Stomach (tissue), 4 donors: ENCODE measurements around the gene PPP1R14C.

Experiments
- EP300 ChIP-seq: sonication (generic); formaldehyde crosslinking; IDR thresholded peaks from one replicate; pipeline ENCODE4 v1.6.1; 2017; ENCODE audit warnings: antibody characterized with exemption
- POLR2A ChIP-seq, 4 donors: fragments of 450-650 bp; IDR thresholded peaks; one replicate each; pipeline ENCODE4 v1.6.1; 2016; ENCODE audit warnings: antibody characterized with exemption in 4 of 4, control low read depth in 2 of 4, mild to moderate bottlenecking in 1 of 4, moderate library complexity in 1 of 4
- TF ChIP-seq, protein P1 (sequence below), 7 experiments: fragments of 450-650 bp in 4 of 7; fragments of 200-600 bp in 3 of 7; sonication (generic) in 3 of 7; IDR thresholded peaks; one replicate each; pipeline ENCODE4 v1.5.1; 2016 to 2019; ENCODE audit warnings: antibody characterized with exemption in 7 of 7, control low read depth in 2 of 7, mild to moderate bottlenecking in 1 of 7

DNA sequence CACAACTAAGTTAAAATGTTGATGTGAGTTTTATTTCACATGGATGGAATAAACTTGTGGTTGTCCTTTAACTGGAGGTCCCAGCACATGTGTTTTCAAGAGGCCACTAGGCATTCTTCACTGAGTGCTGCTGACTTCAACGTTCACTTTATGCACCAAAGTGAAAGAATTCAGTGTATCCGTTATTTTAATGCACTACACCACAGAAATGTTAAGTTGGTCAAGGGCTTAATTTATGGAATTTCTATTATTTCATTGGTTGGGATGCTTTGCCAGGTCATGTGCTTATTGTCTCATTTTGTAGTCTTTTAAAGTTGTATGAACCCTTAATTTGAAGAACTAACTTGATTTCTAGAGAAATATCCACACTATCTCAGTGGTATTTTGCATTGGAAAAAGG lies 106.4 kb downstream of the PPP1R14C start:
- TF ChIP-seq POLR2A (IDR thresholded peaks at IDR 0.05) (no peak), EP300 (no peak)
- TF ChIP-seq, protein P1, sequence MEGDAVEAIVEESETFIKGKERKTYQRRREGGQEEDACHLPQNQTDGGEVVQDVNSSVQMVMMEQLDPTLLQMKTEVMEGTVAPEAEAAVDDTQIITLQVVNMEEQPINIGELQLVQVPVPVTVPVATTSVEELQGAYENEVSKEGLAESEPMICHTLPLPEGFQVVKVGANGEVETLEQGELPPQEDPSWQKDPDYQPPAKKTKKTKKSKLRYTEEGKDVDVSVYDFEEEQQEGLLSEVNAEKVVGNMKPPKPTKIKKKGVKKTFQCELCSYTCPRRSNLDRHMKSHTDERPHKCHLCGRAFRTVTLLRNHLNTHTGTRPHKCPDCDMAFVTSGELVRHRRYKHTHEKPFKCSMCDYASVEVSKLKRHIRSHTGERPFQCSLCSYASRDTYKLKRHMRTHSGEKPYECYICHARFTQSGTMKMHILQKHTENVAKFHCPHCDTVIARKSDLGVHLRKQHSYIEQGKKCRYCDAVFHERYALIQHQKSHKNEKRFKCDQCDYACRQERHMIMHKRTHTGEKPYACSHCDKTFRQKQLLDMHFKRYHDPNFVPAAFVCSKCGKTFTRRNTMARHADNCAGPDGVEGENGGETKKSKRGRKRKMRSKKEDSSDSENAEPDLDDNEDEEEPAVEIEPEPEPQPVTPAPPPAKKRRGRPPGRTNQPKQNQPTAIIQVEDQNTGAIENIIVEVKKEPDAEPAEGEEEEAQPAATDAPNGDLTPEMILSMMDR (IDR thresholded peaks at IDR 0.05): no peak
